AG20443 (cell line): ENCODE measurements around the gene RBM6.

Experiments used
- DNase-seq: peaks from one replicate; pipeline ENCODE4 v3.0.0; 2012; ENCODE audit warnings: low spot score, mixed read lengths

The RBM6 gene

DNA sequence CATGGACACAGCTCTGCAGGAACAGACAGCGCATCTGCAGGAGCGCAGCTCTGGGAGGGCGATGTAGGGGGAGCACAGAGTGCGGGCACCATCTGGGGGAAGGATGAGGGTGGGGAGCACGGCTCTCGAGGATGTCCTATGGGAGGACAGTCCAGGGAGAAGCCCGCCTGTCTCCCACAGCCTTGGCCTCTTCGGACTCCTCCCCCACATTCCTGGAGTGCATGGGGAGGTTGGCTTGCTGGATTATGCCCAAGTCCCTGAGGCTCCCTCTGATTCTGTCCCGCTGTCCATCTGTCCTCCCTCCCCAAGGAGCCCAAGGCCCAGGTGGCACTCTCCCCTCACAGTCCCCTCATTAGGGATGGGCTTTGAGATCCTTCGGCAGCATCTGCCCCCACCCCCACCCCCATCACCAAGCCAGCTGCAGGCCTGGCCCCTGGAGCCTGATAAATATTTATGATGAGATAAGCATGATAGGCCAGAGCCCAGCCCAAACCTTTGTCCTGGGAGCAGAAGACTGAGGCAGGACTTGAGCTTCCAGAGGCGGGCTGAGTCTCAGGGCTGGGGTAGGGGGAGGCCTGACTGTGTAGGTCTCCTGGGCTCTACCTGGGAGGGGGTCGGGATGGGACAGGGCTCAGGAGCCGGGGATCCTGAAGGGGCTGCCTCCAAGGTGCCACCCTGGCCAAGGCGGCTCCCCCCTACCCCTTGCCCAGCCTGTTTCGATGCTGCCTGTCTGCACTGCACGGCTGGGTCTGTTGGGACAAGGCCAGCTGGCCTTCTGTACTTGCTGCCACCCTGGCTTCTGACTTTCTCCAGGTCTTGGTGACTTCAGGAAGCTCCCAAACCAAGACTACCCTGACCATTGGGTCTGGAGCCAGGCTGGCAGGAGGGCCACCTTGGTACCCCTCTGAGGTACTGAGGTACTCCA is 186.6 kb downstream of the RBM6 start:
- DNase-seq, result peak; percentile 83
